ENCODE data around the gene LSP1.

DNA sequence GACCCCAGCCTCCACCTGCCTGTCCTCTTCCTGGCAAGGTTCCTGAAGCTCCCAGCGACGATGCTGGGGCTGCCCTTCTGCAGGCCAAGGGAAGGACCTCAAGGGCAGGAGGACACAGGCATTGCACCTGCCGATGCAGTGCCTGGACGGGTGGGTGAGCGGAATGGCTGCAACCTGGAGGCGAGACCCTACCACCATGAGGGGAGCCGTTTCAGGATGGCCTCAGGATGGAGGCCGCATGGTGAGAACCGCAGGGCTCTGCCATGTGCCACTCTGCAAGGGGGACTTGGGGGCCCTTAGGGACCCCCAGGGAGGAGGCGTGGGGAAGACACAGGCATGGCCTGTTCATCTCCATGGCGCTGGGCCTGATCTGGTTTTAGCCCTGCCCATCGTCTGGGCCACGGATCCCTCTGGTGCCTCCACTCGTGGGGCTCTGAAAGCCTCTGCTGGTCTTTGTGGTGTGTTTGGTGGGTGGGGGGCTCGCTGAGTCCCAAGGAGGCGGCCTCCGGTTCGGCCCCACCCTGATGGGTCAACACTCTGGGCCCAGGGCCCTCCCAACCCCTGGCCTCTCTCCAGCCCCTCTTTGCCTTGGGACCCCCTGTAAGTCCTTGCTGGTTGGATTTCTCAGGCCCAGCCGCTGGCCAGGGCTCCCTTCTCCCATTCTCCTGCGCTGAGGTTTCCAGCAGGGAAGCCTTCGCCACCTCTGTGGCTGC, 1.3 kb upstream of the LSP1 start:
- TF ChIP-seq POLR2A (IDR thresholded peaks at IDR 0.05; ENCODE audit: low read depth, low read length): no peak
- TF ChIP-seq, protein P1, sequence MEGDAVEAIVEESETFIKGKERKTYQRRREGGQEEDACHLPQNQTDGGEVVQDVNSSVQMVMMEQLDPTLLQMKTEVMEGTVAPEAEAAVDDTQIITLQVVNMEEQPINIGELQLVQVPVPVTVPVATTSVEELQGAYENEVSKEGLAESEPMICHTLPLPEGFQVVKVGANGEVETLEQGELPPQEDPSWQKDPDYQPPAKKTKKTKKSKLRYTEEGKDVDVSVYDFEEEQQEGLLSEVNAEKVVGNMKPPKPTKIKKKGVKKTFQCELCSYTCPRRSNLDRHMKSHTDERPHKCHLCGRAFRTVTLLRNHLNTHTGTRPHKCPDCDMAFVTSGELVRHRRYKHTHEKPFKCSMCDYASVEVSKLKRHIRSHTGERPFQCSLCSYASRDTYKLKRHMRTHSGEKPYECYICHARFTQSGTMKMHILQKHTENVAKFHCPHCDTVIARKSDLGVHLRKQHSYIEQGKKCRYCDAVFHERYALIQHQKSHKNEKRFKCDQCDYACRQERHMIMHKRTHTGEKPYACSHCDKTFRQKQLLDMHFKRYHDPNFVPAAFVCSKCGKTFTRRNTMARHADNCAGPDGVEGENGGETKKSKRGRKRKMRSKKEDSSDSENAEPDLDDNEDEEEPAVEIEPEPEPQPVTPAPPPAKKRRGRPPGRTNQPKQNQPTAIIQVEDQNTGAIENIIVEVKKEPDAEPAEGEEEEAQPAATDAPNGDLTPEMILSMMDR (conservative IDR thresholded peaks at IDR 0.05; ENCODE audit: low read depth, low read length): no peak
- no peak for TF ChIP-seq CEBPB (IDR thresholded peaks at IDR 0.05; ENCODE audit: low read depth, low read length)
- no peak for TF ChIP-seq SMC3 (IDR thresholded peaks at IDR 0.05; ENCODE audit: low read depth, low read length)
